Kidney (tissue), 14 donors: ENCODE data around the gene MYO1C. TPM values are rescaled to one million over a fixed set of nuclear protein-coding genes. Genes with fewer than 3 reads are reported as not detected.
"Not testable (repeated sequence)": the region's sequence is repeated elsewhere in the genome, so short reads cannot be mapped to it uniquely, and the experiment has no call there.

ENCODE experiments used
- DNase-seq, 5 donors: peaks; one replicate each; pipeline ENCODE4 v3.0.0-alpha.2; 2013 to 2020
- FAIRE-seq: peaks from 2 replicates; lab custom pipeline; 2012; peaks lifted over from hg19 to GRCh38; lab: Jason Lieb, UNC
- H3K27ac ChIP-seq, 2 donors: one replicate each; pipeline ENCODE4 v1.7.0; 2013; ENCODE audit warnings: low read depth in 2 of 2, low read length in 2 of 2, inconsistent platforms in 1 of 2
- H3K27me3 ChIP-seq: one replicate; pipeline ENCODE4 v1.7.1; 2013; ENCODE audit warnings: low read length, inconsistent platforms; ENCODE audit not compliant: control insufficient read depth, insufficient read depth
- H3K36me3 ChIP-seq, 3 donors: one replicate each; pipeline versions ENCODE4 v1.7.0 to v1.7.1; 2013; ENCODE audit warnings: low read length in 3 of 3, control low read depth in 1 of 3, inconsistent platforms in 1 of 3; ENCODE audit not compliant: insufficient read depth in 3 of 3, control insufficient read depth in 2 of 3
- H3K4me1 ChIP-seq, 3 donors: one replicate each; pipeline versions ENCODE4 v1.7.0 to v1.7.1; 2013; ENCODE audit warnings: low read length in 3 of 3, inconsistent platforms in 1 of 3, low read depth in 1 of 3; ENCODE audit not compliant: control insufficient read depth in 2 of 3, insufficient read depth in 2 of 3
- H3K4me3 ChIP-seq, 3 donors: one replicate each; pipeline versions ENCODE4 v1.7.0 to v1.8.1; 2013; ENCODE audit warnings: low read length in 3 of 3, control low read depth in 1 of 3, inconsistent platforms in 1 of 3
- H3K9ac ChIP-seq, 3 donors: one replicate each; pipeline versions ENCODE4 v1.7.0 to v1.7.1; 2013; ENCODE audit warnings: low read length in 3 of 3, control low read depth in 1 of 3, inconsistent platforms in 1 of 3
- H3K9me3 ChIP-seq, 3 donors: one replicate each; pipeline versions ENCODE4 v1.7.0 to v1.7.1; 2013; ENCODE audit warnings: low read length in 3 of 3, control low read depth in 1 of 3, inconsistent platforms in 1 of 3; ENCODE audit not compliant: control insufficient read depth in 2 of 3, insufficient read depth in 1 of 3
- CTCF ChIP-seq: IDR thresholded peaks from 3 replicates; pipeline ENCODE4 v1.5.1; 2012; ENCODE audit warnings: mild to moderate bottlenecking, moderate library complexity, borderline replicate concordance; ENCODE audit not compliant: insufficient read depth; ENCODE audit errors: extremely low read depth
- intact Hi-C: fragments of 100-400 bp; cut with DNase I; formaldehyde crosslinking; loops from one replicate; pipeline ENCODE4 v1.11.1; 2022
- polyA plus RNA-seq: library from polyadenylated mRNA; stranded (reverse); fragments of 350-450 nt; fragmentation: Illumina TruSeq; extraction: RNeasy Lipid Tissue Mini Kit (QIAGEN cat#74804); gene quantifications from one replicate; pipeline ENCODE4 v1.2.3, GENCODE V29; 2014; ENCODE audit warnings: low read depth, low replicate concordance; ENCODE audit not compliant: insufficient read depth
- total RNA-seq: library from RNA; stranded (reverse); fragmentation: NEBNext Ultra II Directional; extraction: Animal tissue kit (Norgen Biotek cat#: 25700); gene quantifications from one replicate; pipeline ENCODE4 v1.2.1, GENCODE V29; 2021
- donor health status: control.
- donor health status: control.
- donor health status: control.
- donor health status: control.
- donor health status: control.
- donor health status: DM: yes; HTN: yes; CAD: no.
- donor health status: Normal renal cell carcinoma (clear cell type).

Gene MYO1C
- total and polyA plus RNA-seq, 2 donors from 2014 or later: 62.7 to 225 TPM

- FAIRE-seq (no peak), DNase-seq (no peak)
- peaks cover 3 to 15% (median 10%) of the 10 kb centered on the region in 3 donors for H3K4me1 ChIP-seq
- intact Hi-C loops: loop anchor here (10.0 kb wide), 1 partner anchor 236 kb away; the partner anchor contains the start of genes BHLHA9 and TRARG1
- TF ChIP-seq CTCF: no peak
- peak overlapping the region; percentile 66 to 68 for H3K27ac ChIP-seq
- no peak overlapping the region for H3K4me3 ChIP-seq
- no peak overlapping the region for H3K9ac ChIP-seq
- H3K9me3 ChIP-seq: no peaks in the 10 kb centered on the region
- H3K27me3 ChIP-seq: no peaks in the 10 kb centered on the region
- H3K36me3 ChIP-seq: peaks cover 2 to 18% (median 10%) of the 10 kb centered on the region in 3 donors
Measured at GRCh38 chr17:1511290-1511689, 18.8 kb upstream of the MYO1C start.

GRCh38 chr17:1509290-1509881 is 16.9 kb upstream of the MYO1C start:
- no peak for DNase-seq
- H3K27me3 ChIP-seq: no peaks in the 10 kb centered on the region
- peaks cover 2 to 18% (median 10%) of the 10 kb centered on the region in 3 donors for H3K36me3 ChIP-seq
- H3K9ac ChIP-seq: no peak overlapping the region
- no peak for TF ChIP-seq CTCF
- intact Hi-C loops: no loop called here
- FAIRE-seq: no peak
- H3K4me3 ChIP-seq: no peak overlapping the region
- H3K4me1 ChIP-seq: peaks cover 0 to 10% (median 6%) of the 10 kb centered on the region in 3 donors
- H3K27ac ChIP-seq: no peak overlapping the region
- no peaks in the 10 kb centered on the region for H3K9me3 ChIP-seq

- H3K27me3 ChIP-seq, H3K4me3 ChIP-seq, intact Hi-C loops, H3K9ac ChIP-seq, H3K27ac ChIP-seq, H3K9me3 ChIP-seq, FAIRE-seq, DNase-seq: not testable (repeated sequence)
- peaks cover 2 to 18% (median 10%) of the 10 kb centered on the region in 3 donors for H3K36me3 ChIP-seq
- peaks cover 0 to 10% (median 6%) of the 10 kb centered on the region in 3 donors for H3K4me1 ChIP-seq
Measured at GRCh38 chr17:1508709-1509108, 16.2 kb upstream of the MYO1C start.

- TF ChIP-seq CTCF: no peak
- H3K9ac ChIP-seq: no peak overlapping the region
- H3K4me3 ChIP-seq: no peak overlapping the region
- FAIRE-seq (no peak), DNase-seq (peak in 3 of 5 donors; percentile 21 to 32 (median 22))
- no peaks in the 10 kb centered on the region for H3K9me3 ChIP-seq
- intact Hi-C loops: no loop called here
- peaks cover 0 to 10% (median 4%) of the 10 kb centered on the region in 3 donors for H3K36me3 ChIP-seq
- H3K27me3 ChIP-seq: no peaks in the 10 kb centered on the region
- H3K4me1 ChIP-seq: peaks cover 0 to 2% (median 0%) of the 10 kb centered on the region in 3 donors
- no peak overlapping the region for H3K27ac ChIP-seq
Measured at GRCh38 chr17:1506649-1507267, 14.3 kb upstream of the MYO1C start.
